ENCODE results near the gene EHD4.
A peak's percentile ranks its signal among the peaks of the same experiment; 100 is the strongest.

EHD4 gene

DNA sequence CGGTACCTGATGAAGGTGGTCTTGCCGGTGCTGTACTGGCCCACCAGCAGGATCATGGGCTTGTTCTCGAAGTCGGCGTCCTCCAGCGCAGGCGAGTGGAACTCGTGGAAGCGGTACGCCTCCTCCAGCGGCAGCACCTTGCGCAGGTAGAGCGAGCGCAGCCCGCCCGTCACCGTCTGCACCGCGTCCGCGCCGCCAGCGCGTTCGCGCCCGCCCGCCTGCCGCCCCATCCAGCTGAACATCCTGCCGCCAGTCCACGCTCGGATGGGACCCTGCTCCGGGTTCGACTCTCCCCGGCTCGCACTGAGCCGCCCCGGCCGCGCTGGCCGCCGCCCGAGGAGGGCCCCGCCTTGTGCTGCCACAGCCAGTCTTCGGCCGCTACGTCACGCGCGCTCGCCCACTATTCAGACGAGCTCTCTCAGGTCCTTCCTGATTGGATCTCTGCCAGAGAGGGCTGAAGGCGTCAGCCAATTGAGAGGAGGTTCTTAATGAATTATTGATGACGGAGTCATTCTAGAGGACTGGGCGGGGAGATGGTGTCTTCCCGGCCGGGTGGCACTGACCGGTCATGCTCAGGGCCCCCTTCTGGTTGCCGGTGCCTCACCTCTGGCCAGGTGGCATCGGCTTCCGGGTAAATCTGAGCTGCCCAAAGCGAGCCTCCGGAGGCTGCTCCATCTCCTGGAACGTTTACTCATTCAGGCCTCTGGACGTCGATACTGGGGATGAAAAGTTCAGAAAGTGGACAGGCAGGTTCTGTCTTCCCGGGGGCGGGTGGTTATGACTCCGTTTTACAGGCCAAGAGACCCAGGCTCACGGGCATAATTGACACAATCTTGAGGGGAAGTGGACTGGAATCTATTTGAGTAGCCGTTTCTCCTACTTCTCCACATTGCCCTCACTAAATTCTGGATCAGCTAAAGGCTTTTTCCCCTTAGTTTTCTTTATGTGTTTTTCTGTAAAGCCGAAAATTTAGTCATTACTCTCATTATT, at the start of gene EHD4:
EHD4 (minus strand) TSS at position 305 of the 990 bp plus-strand sequence; CDS start at position 242, 63 bp downstream.
- peak; percentile 84 for DNase-seq (ENCODE audit: low read depth)

DNA sequence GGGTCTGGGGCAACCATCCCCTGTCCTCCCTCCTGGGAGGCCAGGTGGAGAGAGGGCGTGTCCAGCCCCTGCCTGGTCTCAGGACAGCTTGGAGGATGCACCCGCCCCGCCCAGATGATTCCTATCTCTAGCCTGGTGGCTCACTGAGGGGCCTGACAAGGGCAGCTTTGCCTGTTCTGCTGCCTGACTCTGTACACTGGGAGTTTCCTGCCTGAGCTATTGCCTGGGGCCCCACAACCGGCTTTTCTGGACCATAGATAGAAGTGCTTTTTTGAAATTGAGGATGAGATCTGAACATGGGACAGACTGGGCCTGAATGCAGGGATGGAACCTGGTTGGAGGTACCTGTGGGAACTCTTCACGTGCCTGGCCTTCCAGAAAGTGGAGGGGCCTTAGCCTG, 49.2 kb upstream of the EHD4 start:
- no peak for DNase-seq (ENCODE audit: low read depth)

GRCh38 chr15:42020713-42021273, 48.4 kb upstream of the EHD4 start, which contains the start of gene PLA2G4E:
Gene PLA2G4E, minus strand, starts transcription at chr15:42021042. Its CDS starts 12 bp downstream, at chr15:42021030.
- no peak for DNase-seq (ENCODE audit: low read depth)

DNA sequence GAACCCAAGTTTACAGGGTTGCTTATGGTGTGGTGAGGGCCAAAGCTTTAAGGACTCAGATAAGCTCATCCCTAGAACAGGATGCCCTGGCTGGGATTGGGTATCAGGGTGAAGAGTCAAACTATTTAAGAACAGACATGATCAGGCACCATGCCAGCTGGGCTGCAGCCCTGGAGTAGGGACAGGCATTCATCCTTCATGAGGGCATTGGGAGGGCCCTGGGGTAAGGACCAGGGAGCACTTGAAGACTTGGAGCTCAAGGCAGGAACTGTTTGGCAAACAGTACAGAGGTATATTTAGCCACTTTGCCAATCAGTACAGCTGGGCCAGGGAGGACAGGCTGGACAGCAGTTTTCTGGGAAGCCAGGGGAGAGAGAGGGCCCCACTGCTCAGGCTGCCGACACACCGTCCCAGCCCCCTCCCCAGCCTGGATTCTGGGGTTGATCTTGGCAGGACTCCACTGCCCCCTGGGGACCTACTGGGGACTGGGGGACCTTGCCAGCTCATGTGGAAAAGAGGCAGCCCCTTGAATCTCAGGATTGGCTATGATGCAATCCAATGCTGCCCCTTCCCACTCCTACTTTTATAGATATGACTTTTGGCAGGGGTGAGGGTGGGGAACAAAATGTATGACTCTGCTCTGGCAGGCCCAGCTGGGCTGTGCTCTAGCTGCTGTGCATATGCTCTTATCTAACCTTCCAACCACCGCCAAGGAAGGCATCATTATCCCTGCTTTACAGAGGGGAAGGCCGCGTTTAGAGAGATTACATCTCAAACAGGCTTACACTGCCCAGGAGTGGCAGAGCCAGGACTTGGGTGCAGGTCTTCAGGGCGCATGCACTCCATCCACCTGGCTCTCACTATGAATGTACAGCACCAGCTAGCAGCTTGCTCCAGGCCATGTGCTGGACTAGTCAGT, 46.2 kb upstream of the EHD4 start:
- DNase-seq (ENCODE audit: low read depth): no peak

DNA sequence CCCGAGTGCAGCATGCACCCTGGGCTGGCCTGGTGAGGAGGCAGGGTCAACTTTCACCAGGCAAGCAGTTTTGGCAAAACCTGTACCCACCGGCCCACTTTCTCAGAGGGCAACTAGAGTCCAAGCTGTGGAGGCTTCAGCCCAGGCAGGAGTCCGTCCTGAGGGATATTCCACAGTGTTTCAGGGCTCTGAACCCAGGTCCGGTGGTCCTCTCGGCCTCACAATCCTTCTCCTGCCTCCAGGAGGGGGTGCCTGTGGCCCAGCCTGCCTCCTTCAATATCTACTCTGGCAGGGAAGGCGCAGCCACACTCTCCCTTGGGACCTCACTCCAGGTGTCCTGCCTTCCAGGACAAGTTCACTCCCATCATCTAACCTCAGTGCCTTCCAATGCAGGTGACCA, 44.6 kb upstream of the EHD4 start:
- DNase-seq (ENCODE audit: low read depth): no peak

GRCh38 chr15:42014406-42014805, 42.0 kb upstream of the EHD4 start:
- DNase-seq (ENCODE audit: low read depth): no peak

DNA sequence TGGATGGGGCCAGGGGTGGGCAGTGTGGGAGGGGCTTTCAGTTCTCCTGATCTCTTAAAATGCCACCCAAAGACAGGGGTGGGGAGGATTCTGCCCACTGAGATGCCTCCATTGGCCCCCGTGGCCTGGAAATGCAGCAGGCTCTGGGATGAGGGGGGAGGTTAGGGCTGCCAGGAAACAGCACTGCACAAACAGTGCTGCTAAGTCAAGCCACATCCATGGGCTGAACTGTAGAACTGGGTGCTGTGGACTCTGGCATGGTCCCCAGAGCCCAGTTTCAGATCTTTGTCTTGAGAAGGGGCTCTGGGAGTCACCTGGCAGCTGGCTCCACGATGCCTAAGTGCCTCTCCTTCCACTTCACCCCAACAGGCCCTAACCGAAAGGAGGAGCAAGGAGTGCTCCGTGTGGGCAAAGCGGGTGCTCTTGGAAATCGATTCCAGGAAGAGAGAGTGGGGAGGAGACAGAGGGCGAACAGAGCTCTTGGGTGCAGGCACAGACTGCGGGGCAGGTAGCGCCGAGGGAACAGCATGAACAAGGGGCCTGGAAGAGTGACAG, 40.6 kb upstream of the EHD4 start:
- no peak for DNase-seq (ENCODE audit: low read depth)

DNA sequence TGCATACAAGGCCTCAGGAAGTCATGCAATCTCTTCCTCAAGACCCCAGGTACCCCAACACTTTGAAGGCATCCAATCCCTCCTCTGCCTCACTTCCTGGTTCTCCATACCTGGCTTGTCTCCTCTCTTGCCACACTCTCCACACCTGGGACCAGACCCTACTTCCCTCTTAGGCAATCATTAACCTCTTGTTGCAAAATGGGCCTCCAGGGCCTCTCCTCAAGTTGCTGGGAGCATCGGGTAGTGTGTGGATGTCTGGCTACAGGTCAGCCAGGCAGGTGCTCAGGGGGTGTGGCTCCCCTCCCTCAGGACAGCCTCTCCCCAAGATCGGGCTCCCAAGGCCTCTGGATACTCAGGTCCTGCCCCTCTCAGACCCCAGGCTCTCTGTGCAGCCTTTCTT, 39.9 kb upstream of the EHD4 start:
- no peak for DNase-seq (ENCODE audit: low read depth)

- no peak for DNase-seq (ENCODE audit: low read depth)
Measured at GRCh38 chr15:42011074-42011473, 38.7 kb upstream of the EHD4 start.

DNA sequence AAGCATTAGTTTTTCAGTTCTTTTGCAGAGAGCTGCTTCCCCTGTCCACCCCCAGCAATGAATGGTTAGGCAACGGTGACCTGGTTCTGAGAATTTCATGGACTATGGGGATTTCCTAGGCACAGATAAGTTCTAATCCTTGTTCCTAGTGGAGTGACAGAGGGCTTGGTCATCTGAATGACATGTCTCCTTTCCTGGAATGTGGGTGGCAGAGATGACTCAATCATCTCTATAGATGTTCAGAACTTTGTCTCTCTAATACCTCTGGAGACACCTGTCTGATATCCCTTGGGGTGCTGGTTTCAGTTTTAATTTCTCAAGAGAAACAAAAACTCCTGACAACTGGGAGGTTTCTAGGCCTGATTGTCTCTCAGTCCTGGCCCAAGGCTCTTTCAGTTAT, 38.1 kb upstream of the EHD4 start:
- DNase-seq (ENCODE audit: low read depth): no peak

- DNase-seq (ENCODE audit: low read depth): no peak
Measured at GRCh38 chr15:42009474-42009873, 37.1 kb upstream of the EHD4 start.

GRCh38 chr15:42009022-42009421, 36.7 kb upstream of the EHD4 start:
- no peak for DNase-seq (ENCODE audit: low read depth)

DNA sequence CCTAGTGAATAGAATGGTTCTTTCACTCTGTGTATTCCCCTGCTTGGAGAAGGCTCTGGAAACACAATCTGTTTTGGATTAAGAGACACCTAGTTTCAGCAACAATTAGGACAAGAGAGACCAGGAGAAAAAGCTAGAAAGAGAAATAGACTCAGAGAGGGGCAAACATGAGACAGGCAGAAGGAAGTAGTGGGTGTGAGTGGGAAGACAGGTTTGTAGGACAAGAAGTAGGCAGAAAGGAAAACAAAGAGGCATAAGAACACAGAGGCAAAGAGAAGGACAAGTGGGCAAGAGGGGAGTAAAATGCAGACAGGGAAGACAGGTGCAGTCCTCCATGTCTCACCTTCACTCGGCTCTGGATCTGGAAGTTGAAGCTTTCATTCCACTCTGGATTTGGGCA, 35.0 kb upstream of the EHD4 start:
- DNase-seq (ENCODE audit: low read depth): no peak

DNA sequence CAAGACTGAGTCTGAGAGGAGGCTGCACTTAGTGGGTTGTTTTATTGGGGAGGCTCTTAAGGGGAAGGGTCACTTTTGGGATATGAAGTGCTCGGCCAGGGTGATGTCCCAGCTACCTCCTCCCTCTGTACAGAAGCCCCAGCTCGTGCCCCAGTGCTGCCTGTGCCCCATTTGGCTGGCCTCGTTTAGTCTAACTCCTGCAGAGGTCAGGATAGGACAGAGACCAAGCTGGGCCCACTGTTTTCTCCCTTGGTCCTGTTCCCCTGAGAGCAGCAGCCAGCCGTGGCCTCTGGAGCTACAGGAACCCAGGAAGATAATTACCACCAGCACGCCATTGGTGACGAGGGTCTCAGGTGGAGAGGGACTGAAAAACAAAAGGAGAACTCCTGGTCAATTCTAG, 30.0 kb upstream of the EHD4 start:
- no peak for DNase-seq (ENCODE audit: low read depth)

DNA sequence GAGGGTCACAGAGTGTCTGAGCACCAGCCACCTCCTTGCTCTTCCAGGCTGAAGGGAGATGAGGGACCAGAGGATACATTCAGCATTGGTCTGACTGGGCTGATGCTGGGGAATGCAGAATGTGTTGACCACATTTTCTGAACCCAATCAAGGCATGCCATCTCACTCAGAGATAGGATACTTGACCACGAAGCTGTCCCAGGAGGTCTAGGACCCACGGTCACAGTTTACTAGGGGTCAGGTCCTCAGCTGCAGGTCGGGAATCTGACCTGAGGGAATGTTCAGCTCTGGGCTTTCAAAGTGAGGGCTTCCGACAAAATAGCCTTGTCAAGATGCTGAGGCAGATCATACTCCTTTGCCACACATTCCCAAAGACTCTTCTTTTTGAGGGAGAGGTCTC, 28.9 kb upstream of the EHD4 start:
- no peak for DNase-seq (ENCODE audit: low read depth)

DNA sequence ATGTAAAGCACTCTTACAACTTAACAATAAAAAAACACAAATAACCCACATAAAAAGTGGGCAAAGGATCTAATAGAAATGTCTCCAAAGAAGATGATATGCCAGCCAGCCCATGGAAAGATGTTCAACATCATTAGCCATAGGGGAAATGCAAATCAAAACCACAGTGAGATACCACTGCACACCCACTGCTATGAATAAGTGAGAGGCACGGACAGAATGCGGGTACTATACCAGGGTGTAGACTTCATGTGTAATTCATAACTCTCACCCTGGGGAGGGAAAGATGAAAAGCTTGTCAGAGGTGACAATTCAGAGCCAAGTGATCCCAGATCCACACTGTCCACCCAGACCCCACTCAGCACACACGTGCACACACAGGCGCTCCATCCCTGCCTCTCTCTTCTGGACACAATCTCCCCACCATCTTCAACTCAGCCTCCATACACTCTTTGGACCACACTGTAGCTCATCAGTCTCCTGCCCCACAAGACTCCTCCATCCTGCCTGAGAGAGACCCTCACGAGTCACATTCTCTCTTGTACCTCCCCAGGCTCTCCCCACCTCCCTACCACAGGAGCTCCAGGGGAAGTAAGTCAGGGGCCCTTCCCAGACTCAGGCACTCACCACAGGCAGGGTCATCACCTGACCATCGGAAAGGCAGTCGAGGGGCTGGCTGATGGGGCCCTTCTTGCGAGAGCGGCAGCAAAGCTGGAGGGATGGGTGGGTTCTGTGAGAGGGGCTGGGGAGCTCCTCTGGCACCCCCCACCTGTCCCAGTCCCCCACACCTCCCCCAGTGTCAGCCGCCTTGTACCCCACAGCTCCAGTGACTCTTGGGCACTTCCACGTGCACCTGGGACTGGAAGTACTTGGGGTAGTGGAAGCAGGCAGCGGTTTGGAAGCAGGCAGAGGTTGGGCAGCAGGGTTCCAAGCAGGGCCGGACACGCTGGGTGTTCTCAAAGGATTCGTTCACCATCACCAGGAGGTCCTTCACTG, 27.2 kb upstream of the EHD4 start:
- no peak for DNase-seq (ENCODE audit: low read depth)

GRCh38 chr15:41997845-41998244, 25.5 kb upstream of the EHD4 start:
- DNase-seq (ENCODE audit: low read depth): no peak

DNA sequence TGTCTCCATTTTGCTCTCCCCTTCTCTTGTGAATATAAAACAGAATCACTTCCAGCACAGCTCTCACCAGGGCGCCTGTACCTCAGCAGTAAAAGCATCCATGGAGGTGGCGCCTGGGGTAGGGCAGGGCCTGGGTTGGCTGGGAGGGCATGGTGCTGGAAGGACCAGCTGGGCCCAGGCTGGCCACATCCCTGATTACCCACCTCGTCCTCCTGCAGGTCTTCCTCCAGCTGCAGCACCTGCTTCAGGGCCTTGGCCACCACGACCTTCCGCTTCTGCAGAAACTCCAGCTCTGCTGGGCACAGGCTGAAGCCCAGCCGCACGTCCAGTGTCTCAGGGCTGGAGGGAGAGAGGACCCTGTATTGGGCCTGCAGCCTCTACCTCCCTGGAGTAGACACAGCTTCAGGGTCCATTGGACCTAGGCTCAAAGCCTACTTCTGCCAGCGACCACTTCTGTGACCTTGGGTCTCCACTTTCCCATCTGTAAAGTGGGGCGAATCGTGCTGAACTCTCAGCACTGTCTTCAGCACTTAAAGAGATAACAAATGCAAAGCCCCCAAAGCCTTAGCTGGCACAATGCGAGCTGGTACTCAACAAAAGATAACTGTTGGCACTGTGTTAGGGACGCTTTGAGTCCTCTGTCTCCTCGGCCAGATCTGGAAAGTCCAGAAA, 24.7 kb upstream of the EHD4 start:
- no peak for DNase-seq (ENCODE audit: low read depth)

GRCh38 chr15:41996376-41996775, 24.0 kb upstream of the EHD4 start:
- no peak for DNase-seq (ENCODE audit: low read depth)

GRCh38 chr15:41995476-41995855, 23.1 kb upstream of the EHD4 start:
- no peak for DNase-seq (ENCODE audit: low read depth)

All from activated T-cell treated with anti-CD3 and anti-CD28 coated beads for 1 hour (primary cell).